OCI-LY1 (cell line): ENCODE data around the gene NRP1.

Source experiments
- H2AFZ ChIP-seq: fragments of 200-600 bp; sonication (generic), shearing (Covaris generic); 2 replicates; pipeline ENCODE4 v1.6.0; 2014; ENCODE audit warnings: antibody characterized with exemption, mild to moderate bottlenecking, low read length
- H3F3A ChIP-seq: fragments of 200-600 bp; sonication (generic), shearing (Covaris generic); 2 replicates; pipeline ENCODE4 v1.6.0; 2014; ENCODE audit warnings: mild to moderate bottlenecking, antibody characterized with exemption, low read length, moderate library complexity; ENCODE audit not compliant: insufficient read depth
- H3K27ac ChIP-seq: fragments of 200-600 bp; sonication (generic); 2 replicates; pipeline ENCODE4 v1.5.1; 2014; ENCODE audit warnings: low read length, mixed run types, mild to moderate bottlenecking, low read depth; ENCODE audit not compliant: poor library complexity, severe bottlenecking
- H3K27me3 ChIP-seq: fragments of 200-600 bp; sonication (generic); 2 replicates; pipeline ENCODE4 v1.6.0; 2014; ENCODE audit warnings: antibody characterized with exemption, mild to moderate bottlenecking, low read length, moderate library complexity; ENCODE audit not compliant: insufficient read depth
- H3K36me3 ChIP-seq: fragments of 200-600 bp; sonication (generic); 2 replicates; pipeline ENCODE4 v1.6.1; 2014; ENCODE audit warnings: mild to moderate bottlenecking, antibody characterized with exemption, low read length, moderate library complexity, mixed read lengths; ENCODE audit not compliant: insufficient read depth
- H3K4me1 ChIP-seq: fragments of 200-600 bp; sonication (generic); 2 replicates; pipeline ENCODE4 v1.5.1; 2014; ENCODE audit warnings: mild to moderate bottlenecking, low read length, moderate library complexity; ENCODE audit not compliant: insufficient read depth, severe bottlenecking
- H3K4me2 ChIP-seq: fragments of 200-600 bp; sonication (generic), shearing (Covaris generic); 2 replicates; pipeline ENCODE4 v1.6.1; 2014; ENCODE audit warnings: low read length
- H3K4me3 ChIP-seq: fragments of 200-600 bp; sonication (generic); 2 replicates; pipeline ENCODE4 v1.5.1; 2014; ENCODE audit warnings: low read length, low read depth, mild to moderate bottlenecking, mixed read lengths; ENCODE audit not compliant: poor library complexity, severe bottlenecking
- H3K79me2 ChIP-seq: fragments of 200-600 bp; shearing (Covaris generic); 2 replicates; pipeline ENCODE4 v1.6.1; 2016; ENCODE audit warnings: mixed run types, low read length, mixed read lengths; ENCODE audit not compliant: insufficient read depth
- H3K9ac ChIP-seq: fragments of 200-600 bp; sonication (generic), shearing (Covaris generic); 2 replicates; pipeline ENCODE4 v1.6.1; 2014; ENCODE audit warnings: mild to moderate bottlenecking, low read length, mixed read lengths
- H3K9me2 ChIP-seq: fragments of 200-600 bp; sonication (generic), shearing (Covaris generic); 2 replicates; pipeline ENCODE4 v1.6.1; 2014; ENCODE audit warnings: low read depth, mild to moderate bottlenecking, low read length, mixed read lengths
- H3K9me3 ChIP-seq: fragments of 200-600 bp; shearing (Covaris generic); 2 replicates; pipeline ENCODE4 v1.6.1; 2014; ENCODE audit warnings: low read length, mixed read lengths
- H4K20me1 ChIP-seq: fragments of 200-600 bp; sonication (generic), shearing (Covaris generic); 2 replicates; pipeline ENCODE4 v1.6.0; 2016; ENCODE audit warnings: mild to moderate bottlenecking, low read length; ENCODE audit not compliant: insufficient read depth
- EZH2 ChIP-seq: fragments of 200-600 bp; sonication (generic), shearing (Covaris generic); IDR thresholded peaks from 2 replicates; pipeline ENCODE4 v1.8.0; 2017; ENCODE audit warnings: borderline replicate concordance, mixed run types, mild to moderate bottlenecking, antibody characterized with exemption, low read length, moderate library complexity, mixed read lengths
- TF ChIP-seq, protein P1 (sequence below): fragments of 200-600 bp; sonication (generic), shearing (Covaris generic); IDR thresholded peaks from 2 replicates; pipeline ENCODE4 v1.5.1; 2017; ENCODE audit warnings: mild to moderate bottlenecking, antibody characterized with exemption, low read length, moderate library complexity, mixed read lengths

The NRP1 gene

DNA sequence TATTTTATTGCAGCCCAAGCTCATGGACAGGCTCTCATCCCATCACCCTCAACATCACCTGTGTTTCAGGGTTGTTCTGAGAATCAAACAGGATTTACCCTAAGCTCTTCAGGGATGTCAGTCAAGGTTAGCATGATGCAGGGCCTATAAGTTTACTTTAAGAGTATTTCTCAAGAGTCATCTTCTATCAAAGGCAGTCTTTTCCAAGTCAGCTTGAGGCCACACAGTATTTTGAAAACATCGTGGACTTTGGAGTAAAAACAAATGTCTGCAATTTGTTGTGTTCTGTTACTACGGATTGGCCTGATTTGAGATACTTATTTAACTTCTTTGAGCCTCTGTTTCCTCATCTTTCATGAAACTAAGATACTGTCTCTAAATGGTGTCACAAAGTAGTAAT, 42.0 kb upstream of the NRP1 start:
- no peaks in the 10 kb centered on the region for H3K9me3 ChIP-seq
- H3K79me2 ChIP-seq = no peaks in the 10 kb centered on the region
- H3K27me3 ChIP-seq = no peaks in the 10 kb centered on the region
- no peak overlapping the region for H3K4me3 ChIP-seq
- no peaks in the 10 kb centered on the region for H3K4me1 ChIP-seq
- no peak overlapping the region for H3K9ac ChIP-seq
- H3K9me2 ChIP-seq = no peaks in the 10 kb centered on the region
- no peak overlapping the region for H3K27ac ChIP-seq
- H2AFZ ChIP-seq = no peak overlapping the region
- no peak overlapping the region for H3K4me2 ChIP-seq
- H4K20me1 ChIP-seq = no peaks in the 10 kb centered on the region
- no peaks in the 10 kb centered on the region for H3F3A ChIP-seq
- TF ChIP-seq, protein P1, sequence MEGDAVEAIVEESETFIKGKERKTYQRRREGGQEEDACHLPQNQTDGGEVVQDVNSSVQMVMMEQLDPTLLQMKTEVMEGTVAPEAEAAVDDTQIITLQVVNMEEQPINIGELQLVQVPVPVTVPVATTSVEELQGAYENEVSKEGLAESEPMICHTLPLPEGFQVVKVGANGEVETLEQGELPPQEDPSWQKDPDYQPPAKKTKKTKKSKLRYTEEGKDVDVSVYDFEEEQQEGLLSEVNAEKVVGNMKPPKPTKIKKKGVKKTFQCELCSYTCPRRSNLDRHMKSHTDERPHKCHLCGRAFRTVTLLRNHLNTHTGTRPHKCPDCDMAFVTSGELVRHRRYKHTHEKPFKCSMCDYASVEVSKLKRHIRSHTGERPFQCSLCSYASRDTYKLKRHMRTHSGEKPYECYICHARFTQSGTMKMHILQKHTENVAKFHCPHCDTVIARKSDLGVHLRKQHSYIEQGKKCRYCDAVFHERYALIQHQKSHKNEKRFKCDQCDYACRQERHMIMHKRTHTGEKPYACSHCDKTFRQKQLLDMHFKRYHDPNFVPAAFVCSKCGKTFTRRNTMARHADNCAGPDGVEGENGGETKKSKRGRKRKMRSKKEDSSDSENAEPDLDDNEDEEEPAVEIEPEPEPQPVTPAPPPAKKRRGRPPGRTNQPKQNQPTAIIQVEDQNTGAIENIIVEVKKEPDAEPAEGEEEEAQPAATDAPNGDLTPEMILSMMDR = no peak
- no peak for TF ChIP-seq EZH2
- H3K36me3 ChIP-seq = no peaks in the 10 kb centered on the region

DNA sequence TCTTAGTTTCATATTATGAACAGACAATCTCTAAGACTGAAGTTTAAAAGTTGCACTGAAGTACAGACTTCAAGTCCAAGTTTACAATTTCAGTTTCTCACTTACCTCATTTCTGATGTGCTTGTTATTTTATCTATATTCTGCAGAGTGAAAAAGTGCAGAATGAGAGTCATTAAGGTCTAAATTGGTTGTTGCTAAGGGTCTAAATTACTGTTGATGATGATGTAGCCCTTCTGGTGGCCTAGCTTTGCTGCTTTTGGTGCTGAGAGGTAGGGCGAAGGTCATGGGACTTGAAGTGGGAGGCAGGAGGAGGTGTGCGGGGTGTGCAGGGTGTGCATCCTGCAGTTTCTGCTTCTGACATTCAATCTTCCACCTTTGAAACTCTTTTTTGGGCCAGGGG, 38.8 kb upstream of the NRP1 start:
- Histone ChIP-seq H2AFZ (no peak overlapping the region), H3K4me1 (no peaks in the 10 kb centered on the region), H3K4me2 (no peak overlapping the region), H3K79me2 (no peaks in the 10 kb centered on the region), H3K9me3 (no peaks in the 10 kb centered on the region), H3K27ac (no peak overlapping the region), H3K9me2 (no peaks in the 10 kb centered on the region), H3K9ac (no peak overlapping the region), H4K20me1 (no peaks in the 10 kb centered on the region), H3K36me3 (no peaks in the 10 kb centered on the region), H3K4me3 (no peak overlapping the region), H3F3A (no peaks in the 10 kb centered on the region), H3K27me3 (no peaks in the 10 kb centered on the region)
- TF ChIP-seq EZH2 = no peak
- TF ChIP-seq, protein P1 = no peak

DNA sequence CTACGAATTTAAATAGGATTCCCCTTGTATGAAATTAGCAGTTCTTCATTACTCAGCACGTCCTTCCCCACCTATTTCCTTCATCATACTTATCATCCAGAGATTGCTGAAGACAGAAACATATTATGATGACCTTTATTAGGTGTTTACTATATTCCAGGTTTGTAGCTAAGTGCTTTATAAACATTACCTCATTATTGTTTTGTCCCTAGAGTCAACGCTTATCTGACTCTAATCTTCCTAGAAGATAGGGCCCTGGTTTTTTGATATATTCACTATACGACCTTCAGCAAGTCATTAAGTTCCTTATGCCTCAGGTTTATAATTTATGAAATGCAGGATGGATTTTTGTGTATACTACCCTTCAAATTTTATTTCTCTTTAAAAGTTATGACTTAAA, 36.8 kb upstream of the NRP1 start:
- H3K4me3 ChIP-seq = no peak overlapping the region
- H2AFZ ChIP-seq = no peak overlapping the region
- no peaks in the 10 kb centered on the region for H3K4me1 ChIP-seq
- H3K4me2 ChIP-seq = no peak overlapping the region
- no peak overlapping the region for H3K9ac ChIP-seq
- no peaks in the 10 kb centered on the region for H3K9me3 ChIP-seq
- H3K27me3 ChIP-seq = no peaks in the 10 kb centered on the region
- no peaks in the 10 kb centered on the region for H4K20me1 ChIP-seq
- H3K9me2 ChIP-seq = no peaks in the 10 kb centered on the region
- TF ChIP-seq EZH2 = no peak
- TF ChIP-seq, protein P1 = no peak
- H3K79me2 ChIP-seq = no peaks in the 10 kb centered on the region
- no peaks in the 10 kb centered on the region for H3F3A ChIP-seq
- no peak overlapping the region for H3K27ac ChIP-seq
- H3K36me3 ChIP-seq = no peaks in the 10 kb centered on the region
